HG03108 (cell line): ENCODE results near the gene TMEM108.

Source experiments
- ATAC-seq: cut with Tn5 transposase; IDR thresholded peaks from one replicate; pipeline ENCODE4 v1.9.1; 2021; ENCODE audit warnings: moderate library complexity; ENCODE audit not compliant: unreplicated experiment

The TMEM108 gene

GRCh38 chr3:133113927-133114597 lies 75.9 kb downstream of the TMEM108 start:
- ATAC-seq: no peak

DNA sequence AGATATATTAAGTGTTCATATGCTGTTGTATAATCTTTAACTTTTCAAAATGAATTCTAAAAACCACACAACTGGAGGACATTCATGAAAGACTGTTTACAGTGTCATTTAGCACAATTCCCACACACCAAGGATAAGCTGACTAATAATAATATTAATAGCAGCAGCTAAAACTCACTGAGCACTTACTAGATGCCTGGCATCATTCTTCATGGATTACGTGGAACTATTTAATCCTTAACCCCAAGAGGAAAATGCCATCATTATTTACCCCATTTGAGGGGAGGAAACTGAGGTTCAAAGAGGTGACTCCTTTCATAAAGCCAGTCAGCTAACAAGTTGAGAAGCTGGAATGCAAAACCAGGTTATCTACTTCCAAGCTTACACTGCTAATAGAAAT lies 77.0 kb downstream of the TMEM108 start:
- no peak for ATAC-seq

DNA sequence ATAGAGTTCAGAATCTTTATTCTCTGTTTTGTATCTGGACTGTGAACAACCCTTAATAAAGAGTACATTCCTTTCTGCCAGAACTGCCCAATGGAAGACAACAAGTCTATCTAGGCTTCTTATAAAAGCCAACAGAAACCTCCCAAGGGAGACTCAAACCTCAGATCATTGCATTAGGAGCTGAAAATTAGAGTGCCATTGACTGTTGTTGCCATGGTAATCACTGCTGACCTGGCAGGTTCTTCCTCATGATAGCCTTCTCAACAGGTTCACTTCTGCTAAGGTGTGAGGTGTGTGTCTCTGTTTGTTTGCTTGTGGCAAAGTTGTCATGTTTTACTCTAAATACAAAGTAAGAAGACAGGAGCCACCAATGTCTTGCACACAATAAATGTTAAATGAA lies 79.2 kb downstream of the TMEM108 start:
- no peak for ATAC-seq

- ATAC-seq: no peak
Observed at GRCh38 chr3:133119176-133119575, 81.0 kb downstream of the TMEM108 start.

GRCh38 chr3:133121450-133121849 lies 83.3 kb downstream of the TMEM108 start:
- ATAC-seq: no peak

GRCh38 chr3:133123636-133124035 lies 85.4 kb downstream of the TMEM108 start:
- ATAC-seq: no peak

GRCh38 chr3:133124511-133124910 lies 86.3 kb downstream of the TMEM108 start:
- no peak for ATAC-seq

DNA sequence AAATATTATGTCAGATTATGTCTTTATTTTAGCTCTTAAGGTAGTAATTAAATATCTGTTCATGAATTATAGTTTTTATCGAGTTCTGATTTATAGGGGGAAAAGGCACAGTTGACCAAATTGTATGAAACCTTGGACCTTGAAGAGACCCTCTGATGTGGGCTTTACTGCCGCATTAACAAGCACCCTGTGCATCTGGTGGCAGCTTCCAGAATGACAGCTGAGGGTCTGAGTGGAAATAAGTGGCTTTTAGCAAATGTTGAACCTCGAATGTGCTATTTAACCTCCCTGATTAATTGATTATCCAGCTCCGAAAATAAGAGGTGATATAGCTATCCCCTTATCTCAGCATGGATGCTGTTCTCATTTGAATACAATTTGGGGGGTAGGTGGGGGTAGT lies 87.0 kb downstream of the TMEM108 start:
- ATAC-seq: no peak

- ATAC-seq: no peak
Observed at GRCh38 chr3:133125802-133126201, 87.6 kb downstream of the TMEM108 start.

GRCh38 chr3:133127381-133127780 lies 89.2 kb downstream of the TMEM108 start:
- no peak for ATAC-seq

GRCh38 chr3:133130168-133130567 lies 92.0 kb downstream of the TMEM108 start:
- no peak for ATAC-seq

GRCh38 chr3:133135306-133135705 lies 97.1 kb downstream of the TMEM108 start:
- no peak for ATAC-seq

- peak; percentile 55 for ATAC-seq
Observed at GRCh38 chr3:133136114-133137041, 98.2 kb downstream of the TMEM108 start.

DNA sequence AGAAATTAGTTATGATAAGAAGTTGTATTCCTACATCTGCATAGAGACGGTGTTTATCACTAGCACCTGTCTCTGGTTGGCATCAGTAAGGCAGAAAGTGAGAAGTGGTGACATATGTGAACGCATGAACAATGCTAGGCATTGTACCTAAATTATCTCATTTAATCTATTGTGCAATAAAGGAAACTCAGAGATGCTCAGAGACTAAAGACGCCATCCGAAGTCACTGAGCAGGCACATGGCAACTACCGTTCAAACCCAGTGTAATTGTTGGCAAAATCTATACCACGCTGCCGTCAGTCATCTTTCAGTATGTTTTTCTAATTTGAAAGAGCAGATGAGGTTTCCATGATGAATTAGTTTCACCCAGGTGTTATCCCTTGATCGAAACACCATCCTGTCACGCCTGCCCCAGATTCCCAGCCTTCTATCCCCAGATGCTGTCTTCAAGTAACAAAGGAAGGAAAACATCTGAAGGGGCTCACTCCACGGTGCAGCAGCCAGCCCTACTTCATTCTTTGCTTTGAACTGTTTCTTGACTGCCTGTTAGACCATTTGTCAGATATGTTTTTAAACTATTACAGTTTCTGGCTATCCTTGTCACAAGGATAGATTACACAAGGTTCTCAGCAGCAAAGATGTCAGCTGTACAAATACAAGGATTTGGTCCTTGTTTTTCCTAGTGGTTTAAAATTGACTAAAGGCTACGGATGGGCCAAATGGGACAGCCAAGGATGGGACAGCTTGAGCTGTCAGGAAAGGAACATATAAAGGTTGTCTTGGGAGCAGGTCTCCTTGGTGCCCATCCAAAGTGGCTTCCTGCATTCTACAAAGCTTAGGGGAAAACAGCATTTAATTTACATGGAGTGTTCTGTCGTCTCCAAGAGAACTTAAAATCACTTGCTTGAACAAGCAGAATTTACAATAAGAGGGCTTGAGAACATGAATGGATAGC lies 99.1 kb downstream of the TMEM108 start:
- no peak for ATAC-seq

GRCh38 chr3:133138017-133138416 lies 99.8 kb downstream of the TMEM108 start:
- ATAC-seq: peak; percentile 80

DNA sequence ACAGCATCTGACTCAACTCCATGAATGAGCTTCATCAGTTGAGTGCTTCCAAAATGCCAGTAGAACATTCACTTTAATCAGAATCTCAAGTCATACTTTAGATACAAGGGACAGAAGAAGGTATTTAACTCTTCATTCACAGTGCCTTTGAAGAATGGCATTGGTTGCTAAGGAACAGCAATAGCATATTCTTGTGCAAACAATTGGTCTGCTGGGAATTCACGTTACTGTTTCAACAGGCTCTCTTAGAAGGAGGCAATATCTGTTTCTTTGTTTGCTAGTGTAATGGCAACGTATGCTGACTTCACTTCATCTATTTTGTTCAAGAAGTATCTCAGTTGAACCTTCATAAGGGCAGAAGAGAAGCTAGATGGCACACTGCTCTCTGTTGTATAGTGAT lies 113.9 kb downstream of the TMEM108 start:
- no peak for ATAC-seq

DNA sequence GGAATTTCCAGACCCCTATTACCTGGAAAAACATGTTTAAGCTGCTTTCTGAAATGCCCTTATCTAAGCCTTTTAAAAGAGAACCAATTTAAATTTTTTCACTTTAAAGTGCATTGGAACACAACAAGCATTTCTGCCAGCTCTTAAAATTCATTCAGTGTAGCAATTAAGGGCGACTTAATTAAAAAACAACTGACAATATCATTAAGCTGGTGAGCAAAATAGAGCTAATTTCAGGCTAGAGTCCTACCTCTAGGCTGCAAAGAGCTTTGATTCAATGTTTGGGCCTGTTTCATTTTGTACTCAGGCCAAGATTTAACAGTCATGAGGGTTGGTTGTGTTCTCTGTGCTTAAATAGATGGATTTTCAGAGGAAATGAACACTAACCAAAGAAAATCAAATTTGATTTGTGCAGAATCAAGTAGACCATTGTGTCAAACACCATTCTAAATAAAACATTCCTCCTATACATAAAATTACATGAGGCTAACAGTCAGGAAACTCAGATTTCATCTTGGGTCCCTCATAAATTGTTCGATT lies 114.6 kb downstream of the TMEM108 start:
- no peak for ATAC-seq

DNA sequence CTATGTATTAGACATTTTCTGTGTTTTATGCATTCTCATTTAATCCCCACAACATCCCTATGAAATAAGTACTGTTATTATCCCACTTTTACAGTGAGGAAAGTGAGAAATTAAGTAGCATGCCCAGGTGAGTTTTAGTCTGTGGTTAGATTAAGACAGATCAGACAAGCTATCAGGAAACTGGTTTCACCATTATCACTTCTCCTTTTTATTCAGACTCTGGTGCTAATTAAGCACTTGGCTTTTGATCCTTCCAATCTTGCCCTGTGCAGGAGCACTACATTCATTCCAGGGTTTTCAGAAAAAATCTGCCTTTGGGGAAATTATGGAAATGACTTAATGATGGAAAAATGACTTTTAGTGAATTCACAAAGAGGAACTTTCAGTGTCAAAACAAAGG lies 115.2 kb downstream of the TMEM108 start:
- ATAC-seq: no peak

DNA sequence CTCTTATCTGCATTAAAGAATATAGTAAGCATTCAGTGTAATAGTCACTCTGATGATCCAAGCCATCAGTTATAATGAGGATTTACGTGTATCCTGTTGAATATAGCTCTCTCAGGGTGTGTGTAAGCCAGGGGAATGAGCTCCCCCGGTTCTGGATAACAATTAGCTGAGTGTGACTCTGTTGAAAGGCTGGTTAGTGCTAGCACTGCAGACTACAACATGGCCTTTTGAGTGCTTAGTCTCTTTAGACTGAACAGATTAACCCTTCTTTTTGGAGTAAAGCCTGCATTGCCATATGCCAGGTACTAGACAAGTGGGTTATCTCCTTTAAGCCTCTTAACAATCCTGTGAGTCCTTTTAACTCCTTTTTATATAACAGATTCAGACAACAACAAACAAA lies 119.5 kb downstream of the TMEM108 start:
- no peak for ATAC-seq

GRCh38 chr3:133158686-133159085 lies 120.5 kb downstream of the TMEM108 start:
- no peak for ATAC-seq
